Measurements from ENCODE around the gene OR2K2.
"Not testable (repeated sequence)": the region's sequence is repeated elsewhere in the genome, so short reads cannot be mapped to it uniquely, and the experiment has no call there.

The OR2K2 gene

DNA sequence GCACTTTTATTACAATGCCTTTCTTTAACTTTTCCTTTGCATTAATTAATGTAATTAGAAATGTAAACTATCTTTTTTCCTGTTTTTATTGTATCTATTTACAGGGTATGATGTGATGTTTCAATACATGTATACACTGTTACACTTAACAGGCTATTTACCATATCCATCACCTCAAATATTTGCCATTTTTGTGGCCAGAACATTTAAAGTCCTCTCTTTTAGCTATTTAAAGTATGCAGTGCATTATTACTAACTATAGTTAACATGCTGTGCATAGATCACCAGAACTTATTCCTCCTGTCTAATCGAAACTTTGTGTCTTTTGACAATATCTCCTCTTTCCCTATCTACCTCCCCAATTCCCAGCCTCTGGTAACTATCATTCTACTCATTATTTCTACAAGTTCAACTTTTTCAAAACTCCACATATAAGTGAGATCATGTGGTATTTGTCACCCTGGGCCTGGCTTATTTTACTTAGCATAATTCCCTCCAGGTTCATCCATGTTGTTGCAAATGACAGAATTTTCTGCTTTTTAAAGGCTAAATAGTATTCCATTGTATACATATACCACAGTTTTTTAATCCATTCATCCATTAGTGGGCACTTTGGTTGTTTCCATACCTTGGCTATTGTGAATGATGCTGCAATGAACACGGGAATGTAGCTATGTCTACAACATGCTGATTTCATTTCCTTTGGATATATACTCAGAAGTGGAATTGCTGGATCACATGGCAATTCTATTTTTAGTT lies 32.8 kb downstream of the OR2K2 start:
- no peak for DNase-seq (ENCODE audit: low spot score)

DNA sequence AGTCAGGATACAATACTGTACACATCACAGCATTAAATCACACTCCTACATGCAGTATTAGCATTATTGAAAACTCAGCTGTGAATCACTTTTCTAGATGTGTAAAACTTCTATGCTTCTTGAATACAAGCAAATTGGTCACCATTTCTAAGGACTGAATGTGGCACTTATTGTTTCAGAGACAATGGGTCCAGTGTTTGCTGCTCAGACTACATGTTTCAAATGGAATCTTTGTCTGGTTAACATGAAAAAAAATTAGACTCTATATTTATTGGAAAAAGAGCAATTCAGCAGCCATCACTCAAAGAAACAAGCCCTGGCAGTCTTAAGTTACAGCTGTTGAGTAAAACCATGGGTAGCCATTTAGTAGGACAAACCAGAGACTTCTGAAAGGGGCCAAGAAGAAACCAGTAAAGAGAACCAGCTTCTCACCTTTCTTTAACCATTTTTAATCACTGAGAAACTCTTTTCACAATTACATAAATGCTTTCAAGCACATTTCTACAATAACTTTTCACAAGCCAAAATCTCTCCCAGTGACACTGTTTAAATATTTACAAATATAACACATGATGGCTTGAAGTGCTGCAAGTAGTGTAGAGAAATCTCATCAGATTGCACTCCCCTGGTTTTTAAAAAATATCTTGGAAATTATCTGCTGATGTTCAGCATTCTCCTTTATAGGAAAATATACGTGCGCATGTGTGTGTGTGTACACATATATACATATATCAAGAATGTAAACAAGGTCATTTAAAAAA lies 35.2 kb downstream of the OR2K2 start:
- DNase-seq (ENCODE audit: low spot score): no peak

DNA sequence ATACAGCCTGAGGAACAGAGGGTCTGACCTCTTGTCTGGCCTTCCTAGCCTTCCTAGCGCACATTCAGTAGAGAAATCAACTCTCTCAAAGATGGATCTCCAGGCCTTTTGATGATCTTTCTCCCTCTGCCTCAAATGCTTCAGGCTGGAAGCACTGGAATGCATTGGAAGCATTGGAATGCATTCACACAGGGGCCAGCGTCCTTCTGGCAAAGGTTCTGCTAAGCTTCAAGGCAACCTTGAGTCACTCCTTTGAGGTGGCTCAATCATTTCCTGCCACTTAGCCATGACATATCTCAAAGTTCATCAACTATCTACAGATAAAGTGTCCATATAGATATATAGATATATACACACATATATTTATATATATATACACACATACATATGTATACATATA lies 42.9 kb downstream of the OR2K2 start:
- peak; percentile 83 for DNase-seq (ENCODE audit: low spot score)

DNA sequence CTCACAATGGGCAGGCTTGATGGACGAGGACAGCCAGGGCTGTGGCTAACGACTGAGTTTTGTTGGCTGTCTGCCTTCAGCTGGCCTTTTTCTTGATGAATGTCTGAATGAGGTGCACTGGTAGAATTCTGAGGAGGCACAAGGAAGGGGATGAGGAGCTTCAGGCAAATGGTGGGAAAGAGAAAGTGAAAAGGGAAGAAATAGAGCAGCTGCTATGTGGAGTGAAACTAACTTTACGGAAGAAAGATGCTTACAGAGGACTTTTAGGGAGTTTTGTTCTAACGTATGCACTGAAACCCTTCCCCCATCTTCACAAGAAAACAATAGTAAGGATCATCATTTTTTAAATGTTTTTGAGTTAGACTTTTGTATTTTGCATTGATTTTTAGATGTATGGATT lies 45.3 kb downstream of the OR2K2 start:
- no peak for DNase-seq (ENCODE audit: low spot score)

DNA sequence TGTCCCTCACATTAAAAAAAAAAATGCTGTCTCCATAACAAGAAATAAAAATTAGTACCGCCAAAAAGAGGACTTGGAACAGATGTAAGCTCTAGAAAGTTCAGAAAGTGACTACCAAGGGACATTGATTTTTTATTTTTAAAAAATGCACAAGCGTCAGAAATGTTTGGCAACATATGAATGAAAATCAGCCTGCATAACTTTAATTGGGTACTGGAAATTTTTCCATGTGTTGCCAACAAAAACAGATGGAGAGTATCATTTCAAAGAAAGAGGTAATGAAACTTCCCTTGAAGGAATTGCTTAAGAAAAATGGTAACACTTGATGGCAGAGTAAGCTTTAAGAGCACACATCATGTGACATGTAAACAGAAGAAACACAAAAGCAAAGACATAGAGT lies 47.2 kb downstream of the OR2K2 start:
- DNase-seq (ENCODE audit: low spot score): no peak

DNA sequence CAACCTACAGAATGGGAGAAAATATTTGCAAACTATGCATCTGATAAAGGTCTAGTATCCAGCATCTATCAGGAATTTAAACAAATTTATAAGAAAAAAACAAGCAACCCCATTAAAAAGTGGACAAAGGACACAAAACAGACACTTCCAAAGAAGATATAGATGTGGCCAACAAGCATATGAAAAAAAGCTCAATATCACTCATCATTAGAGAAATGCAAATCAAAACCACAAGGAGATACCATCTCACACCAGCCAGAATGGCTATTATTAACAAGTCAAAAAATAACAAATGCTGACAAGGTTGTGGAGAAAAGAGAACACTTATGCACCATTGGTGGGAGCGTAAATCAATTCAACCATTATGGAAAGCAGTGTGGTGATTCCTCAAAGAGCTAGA lies 49.2 kb downstream of the OR2K2 start:
- not testable (repeated sequence) for DNase-seq (ENCODE audit: low spot score)

Measured in AG20443 (cell line).